OCI-LY7 (cell line): ENCODE measurements around the gene MACROH2A2. TPM values are rescaled to one million over a fixed set of nuclear protein-coding genes. Genes with fewer than 3 reads are reported as not detected.
"Not testable (repeated sequence)": the region's sequence is repeated elsewhere in the genome, so short reads cannot be mapped to it uniquely, and the experiment has no call there.

Experiments
- BruUV-seq: library from RNA; stranded (reverse); fragments of 400-500 nt; replicated peaks from 2 replicates; lab custom pipeline; 2021; lab: Mats Ljungman, UMichigan
- CTCF ChIA-PET: fragments of 300-600 bp; sonication (Branson Sonifier 250); formaldehyde crosslinking; loops from one replicate; lab custom pipeline; 2022; ENCODE audit warnings: antibody characterized with exemption; ENCODE audit not compliant: unreplicated experiment; lab: Charles Lee
- POLR2A ChIA-PET: fragments of 300-600 bp; sonication (Branson Sonifier 250); formaldehyde crosslinking; loops from one replicate; lab custom pipeline; 2022; ENCODE audit warnings: antibody characterized with exemption; lab: Charles Lee
- DNase-seq: peaks from one replicate; pipeline ENCODE4 v3.0.0-alpha.2; 2015; ENCODE audit warnings: low spot score
- H2AFZ ChIP-seq: fragments of 200-600 bp; sonication (generic), shearing (Covaris generic); 2 replicates; pipeline ENCODE4 v1.6.1; 2014; ENCODE audit warnings: mild to moderate bottlenecking, antibody characterized with exemption, low read length, moderate library complexity
- H3K27ac ChIP-seq: fragments of 200-600 bp; sonication (generic); 2 replicates; pipeline ENCODE4 v1.5.1; 2014; ENCODE audit warnings: mixed run types, low read depth, mild to moderate bottlenecking, moderate library complexity, low read length, inconsistent platforms; ENCODE audit not compliant: poor library complexity, severe bottlenecking
- H3K36me3 ChIP-seq: fragments of 200-600 bp; sonication (generic); 2 replicates; pipeline ENCODE4 v1.6.1; 2014; ENCODE audit warnings: mild to moderate bottlenecking, antibody characterized with exemption, low read length, moderate library complexity, mixed read lengths; ENCODE audit not compliant: insufficient read depth
- H3K4me1 ChIP-seq: fragments of 200-600 bp; sonication (generic); 2 replicates; pipeline ENCODE4 v1.5.1; 2014; ENCODE audit warnings: mild to moderate bottlenecking, low read length; ENCODE audit not compliant: insufficient read depth, poor library complexity, severe bottlenecking
- H3K4me2 ChIP-seq: fragments of 200-600 bp; sonication (generic); 2 replicates; pipeline ENCODE4 v1.6.1; 2014; ENCODE audit warnings: mild to moderate bottlenecking, low read length
- H3K4me3 ChIP-seq: fragments of 200-600 bp; sonication (generic); 2 replicates; pipeline ENCODE4 v1.5.1; 2014; ENCODE audit warnings: mild to moderate bottlenecking, low read depth, low read length; ENCODE audit not compliant: poor library complexity, severe bottlenecking
- H3K79me2 ChIP-seq: fragments of 200-600 bp; sonication (generic); 2 replicates; pipeline ENCODE4 v1.6.1; 2016; ENCODE audit warnings: low read depth, mild to moderate bottlenecking, low read length, moderate library complexity, mixed read lengths; ENCODE audit not compliant: insufficient read depth
- H3K9me2 ChIP-seq: fragments of 200-600 bp; sonication (generic); 2 replicates; pipeline ENCODE4 v1.6.1; 2016; ENCODE audit warnings: mild to moderate bottlenecking, low read length, mixed read lengths; ENCODE audit not compliant: insufficient read depth
- H3K9me3 ChIP-seq: fragments of 200-600 bp; sonication (generic); 2 replicates; pipeline ENCODE4 v1.6.1; 2014; ENCODE audit warnings: mild to moderate bottlenecking, mixed run types, low read length, mixed read lengths
- H4K20me1 ChIP-seq: fragments of 200-600 bp; sonication (generic); 2 replicates; pipeline ENCODE4 v1.6.1; 2014; ENCODE audit warnings: mild to moderate bottlenecking, antibody characterized with exemption, low read length, moderate library complexity, mixed read lengths; ENCODE audit not compliant: insufficient read depth
- EZH2phosphoT487 ChIP-seq: fragments of 200-600 bp; sonication (generic); IDR thresholded peaks from 2 replicates; pipeline ENCODE4 v1.6.1; 2018; ENCODE audit warnings: low read depth, borderline replicate concordance, mild to moderate bottlenecking, mixed run types, antibody characterized with exemption, low read length, moderate library complexity, mixed read lengths
- intact Hi-C: fragments of 100-400 bp; cut with micrococcal nuclease; formaldehyde crosslinking; loops from one replicate; pipeline ENCODE4 v1.10.0; 2022; ENCODE audit not compliant: unreplicated experiment
- total RNA-seq, 2 experiments: library from RNA; depleted of rRNA in 1 of 2; stranded (reverse); fragments of >200 nt in 1 of 2; shearing (Covaris generic) in 1 of 2; gene quantifications; 2 replicates each; pipeline ENCODE4 v1.2.3, GENCODE V29; 2014 to 2022
- TF ChIP-seq, protein P1 (sequence below): fragments of 200-600 bp; sonication (generic); conservative IDR thresholded peaks from 2 replicates; pipeline ENCODE4 v1.5.1; 2014; ENCODE audit warnings: mild to moderate bottlenecking, antibody characterized with exemption, low read length, moderate library complexity, mixed read lengths

Gene MACROH2A2
- total RNA-seq, 2 experiments from 2014 or later, result not detected

DNA sequence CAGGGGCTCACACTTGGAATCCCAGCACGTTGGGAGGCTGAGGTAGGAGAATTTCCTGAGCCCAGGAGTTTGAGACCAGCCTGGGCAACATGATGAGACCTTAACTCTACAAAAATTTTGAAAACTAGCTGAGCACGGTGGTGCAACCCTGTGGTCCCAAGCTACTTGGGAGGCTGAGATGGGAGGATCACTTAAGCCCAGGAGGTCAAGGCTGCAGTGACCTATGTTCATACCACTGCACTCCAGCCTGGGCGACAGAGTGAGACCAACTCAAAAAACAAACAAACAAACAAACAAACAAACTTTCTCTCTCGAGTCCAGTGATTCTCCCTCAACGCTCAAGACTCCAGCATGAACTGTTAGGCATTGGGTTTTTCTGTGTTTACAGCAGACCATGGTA lies 95.9 kb downstream of the MACROH2A2 start:
- H3K36me3 ChIP-seq, result peaks cover 54% of the 10 kb centered on the region
- BruUV-seq, result no TSS peak
- no peak overlapping the region for H2AFZ ChIP-seq
- no peak overlapping the region for H3K4me3 ChIP-seq
- H3K27ac ChIP-seq, result no peak overlapping the region
- H3K79me2 ChIP-seq, result no peaks in the 10 kb centered on the region; the same call in 1 of the 2 replicates
- no peak overlapping the region for H3K4me2 ChIP-seq
- peaks cover 17% of the 10 kb centered on the region for H3K4me1 ChIP-seq
- ChIA-PET POLR2A (no interaction called here), CTCF (no interaction called here)
- no peaks in the 10 kb centered on the region for H3K9me3 ChIP-seq
- H4K20me1 ChIP-seq, result no peaks in the 10 kb centered on the region
- H3K9me2 ChIP-seq, result no peaks in the 10 kb centered on the region
- intact Hi-C loops, result loop anchor here (10.0 kb wide), 1 partner anchor 216 kb away; no protein-coding TSS in a partner anchor
- DNase-seq, result no peak
- no peak for TF ChIP-seq EZH2phosphoT487
- TF ChIP-seq, protein P1, sequence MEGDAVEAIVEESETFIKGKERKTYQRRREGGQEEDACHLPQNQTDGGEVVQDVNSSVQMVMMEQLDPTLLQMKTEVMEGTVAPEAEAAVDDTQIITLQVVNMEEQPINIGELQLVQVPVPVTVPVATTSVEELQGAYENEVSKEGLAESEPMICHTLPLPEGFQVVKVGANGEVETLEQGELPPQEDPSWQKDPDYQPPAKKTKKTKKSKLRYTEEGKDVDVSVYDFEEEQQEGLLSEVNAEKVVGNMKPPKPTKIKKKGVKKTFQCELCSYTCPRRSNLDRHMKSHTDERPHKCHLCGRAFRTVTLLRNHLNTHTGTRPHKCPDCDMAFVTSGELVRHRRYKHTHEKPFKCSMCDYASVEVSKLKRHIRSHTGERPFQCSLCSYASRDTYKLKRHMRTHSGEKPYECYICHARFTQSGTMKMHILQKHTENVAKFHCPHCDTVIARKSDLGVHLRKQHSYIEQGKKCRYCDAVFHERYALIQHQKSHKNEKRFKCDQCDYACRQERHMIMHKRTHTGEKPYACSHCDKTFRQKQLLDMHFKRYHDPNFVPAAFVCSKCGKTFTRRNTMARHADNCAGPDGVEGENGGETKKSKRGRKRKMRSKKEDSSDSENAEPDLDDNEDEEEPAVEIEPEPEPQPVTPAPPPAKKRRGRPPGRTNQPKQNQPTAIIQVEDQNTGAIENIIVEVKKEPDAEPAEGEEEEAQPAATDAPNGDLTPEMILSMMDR, result no peak

DNA sequence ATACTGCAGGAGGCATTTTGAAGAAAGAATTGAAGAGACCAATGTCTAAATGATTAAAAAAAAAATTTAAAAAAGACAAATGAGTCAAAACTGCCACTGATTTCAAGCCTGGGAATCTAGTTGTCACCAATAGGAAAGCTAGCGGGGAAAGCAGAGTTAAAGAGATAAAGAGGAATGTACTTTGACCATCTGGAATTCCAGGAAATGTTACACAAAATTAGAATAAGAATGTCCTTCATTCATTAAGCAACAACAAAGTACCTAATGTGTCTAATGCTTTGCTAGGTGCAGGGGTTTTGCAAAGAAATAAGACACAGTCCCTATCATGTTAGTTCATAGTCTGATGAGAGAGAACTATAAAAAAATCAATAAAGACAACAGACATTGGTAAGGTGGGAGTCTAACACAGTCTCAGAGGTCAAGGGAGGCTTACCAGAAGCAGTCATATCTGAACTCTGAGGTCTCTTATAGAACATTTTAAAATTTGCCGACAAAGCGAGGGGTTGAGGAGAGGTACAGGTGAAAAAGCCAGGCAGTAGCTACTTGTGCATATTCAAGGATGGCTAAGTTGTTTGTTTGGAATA lies 102.7 kb downstream of the MACROH2A2 start:
- Histone ChIP-seq H3K27ac (no peak overlapping the region), H2AFZ (no peak overlapping the region), H3K4me1 (no peaks in the 10 kb centered on the region), H4K20me1 (no peaks in the 10 kb centered on the region), H3K36me3 (peaks cover 99% of the 10 kb centered on the region), H3K79me2 (peaks cover 7% of the 10 kb centered on the region; the same call in 1 of the 2 replicates), H3K4me2 (no peak overlapping the region), H3K9me3 (no peaks in the 10 kb centered on the region), H3K4me3 (no peak overlapping the region), H3K9me2 (no peaks in the 10 kb centered on the region)
- no peak for DNase-seq
- POLR2A ChIA-PET, result no interaction called here
- CTCF ChIA-PET, result no interaction called here
- no TSS peak for BruUV-seq
- intact Hi-C loops, result no loop called here
- TF ChIP-seq, protein P1, result no peak
- no peak for TF ChIP-seq EZH2phosphoT487

DNA sequence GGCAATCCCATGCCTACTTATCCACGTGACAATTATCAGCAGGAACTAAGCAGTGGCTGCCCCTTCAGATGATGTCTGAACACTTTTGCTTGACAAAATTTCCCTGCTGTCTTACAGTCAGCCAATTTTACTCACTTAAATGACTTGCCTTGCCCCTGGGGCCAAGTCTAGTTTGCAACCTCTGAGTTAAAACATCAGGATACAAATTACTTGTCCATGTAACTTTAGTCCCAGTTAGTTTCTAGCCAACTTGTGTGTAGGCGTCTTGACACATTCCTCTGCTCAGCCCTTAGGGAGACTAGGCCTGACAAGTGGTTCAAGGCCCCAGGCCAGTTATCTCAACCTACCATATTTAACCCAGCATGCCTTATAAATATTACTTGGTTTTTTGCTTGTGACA lies 105.5 kb downstream of the MACROH2A2 start:
- H3K9me3 ChIP-seq, result no peaks in the 10 kb centered on the region
- CTCF ChIA-PET, result no interaction called here
- H3K4me1 ChIP-seq, result peaks cover 6% of the 10 kb centered on the region
- no TSS peak for BruUV-seq
- intact Hi-C loops, result no loop called here
- no peak overlapping the region for H2AFZ ChIP-seq
- DNase-seq, result no peak
- no peaks in the 10 kb centered on the region for H3K9me2 ChIP-seq
- no peaks in the 10 kb centered on the region for H4K20me1 ChIP-seq
- H3K27ac ChIP-seq, result no peak overlapping the region
- peaks cover 33% of the 10 kb centered on the region for H3K79me2 ChIP-seq
- no peak overlapping the region for H3K4me3 ChIP-seq
- TF ChIP-seq EZH2phosphoT487, result no peak
- TF ChIP-seq, protein P1, result no peak
- POLR2A ChIA-PET, result interaction anchor here (0.9 to 2.0 kb wide), 3 partner anchors 10 to 13 kb away, joined by 3 to 6 read pairs (median 5); partner anchors contain the start of genes SAR1A and TYSND1
- no peak overlapping the region for H3K4me2 ChIP-seq
- H3K36me3 ChIP-seq, result peaks cover 96% of the 10 kb centered on the region

DNA sequence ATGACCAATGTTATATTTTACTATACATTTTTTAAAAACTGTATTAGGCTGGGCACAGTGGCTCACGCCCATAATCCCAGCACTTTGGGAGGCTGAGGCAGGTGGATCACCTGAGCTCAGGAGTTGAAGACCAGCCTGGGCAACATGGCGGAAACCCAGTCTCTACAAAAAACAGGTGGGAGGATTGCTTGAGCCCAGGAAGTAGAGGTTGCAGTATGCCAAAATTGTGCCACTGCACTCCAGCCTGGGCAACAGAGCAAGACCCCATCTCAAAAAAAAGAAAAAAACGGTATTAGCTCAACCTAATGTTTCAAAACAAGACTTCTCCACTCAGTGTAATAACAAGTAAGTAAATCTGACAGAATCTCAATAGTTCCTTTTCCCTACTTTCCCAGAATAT lies 106.7 kb downstream of the MACROH2A2 start:
- POLR2A ChIA-PET, result interaction anchor here (0.7 kb wide), 1 partner anchor 15 kb away, joined by 3 read pairs; no protein-coding TSS in a partner anchor

More for the DNA sequence above, 106.7 kb downstream of the MACROH2A2 start:
- DNase-seq, H3K4me3 ChIP-seq, H3K9me3 ChIP-seq, CTCF ChIA-PET, intact Hi-C loops, H3K9me2 ChIP-seq, H2AFZ ChIP-seq, H3K4me2 ChIP-seq, BruUV-seq, H3K27ac ChIP-seq: not testable (repeated sequence)
- Histone ChIP-seq H4K20me1 (0 out of 2 replicates have a peak, but pooled peaks cover 12% of the 10 kb centered on the region), H3K79me2 (peaks cover 45% of the 10 kb centered on the region), H3K36me3 (peaks cover 96% of the 10 kb centered on the region), H3K4me1 (peaks cover 14% of the 10 kb centered on the region)
